K562 (cell line): ENCODE data around the gene SYT3. TPM values are rescaled to one million over a fixed set of nuclear protein-coding genes. Genes with fewer than 3 reads are reported as not detected.

ENCODE experiments used
- CXXC5 ChIP-seq: fragments of 250-450 bp; sonication (Bioruptor Pico); IDR thresholded peaks from 2 replicates; pipeline ENCODE4 v1.8.0; 2022; ENCODE audit warnings: inconsistent platforms, mild to moderate bottlenecking, moderate library complexity
- DNMT1 ChIP-seq: fragments of 450-650 bp; IDR thresholded peaks from 2 replicates; pipeline ENCODE4 v1.6.1; 2016; ENCODE audit warnings: antibody characterized with exemption, mild to moderate bottlenecking
- MTA2 ChIP-seq: fragments of 450-650 bp; IDR thresholded peaks from 2 replicates; pipeline ENCODE4 v1.6.1; 2016; ENCODE audit warnings: low read depth
- MYNN ChIP-seq, 2 experiments: sonication (generic); formaldehyde crosslinking in 1 of 2; IDR thresholded peaks; 2 replicates each; pipeline versions ENCODE4 v1.5.0 to v1.6.1; 2016 to 2020; ENCODE audit warnings: antibody characterized with exemption in 1 of 2, missing genetic modification reagents in 1 of 2
- REST ChIP-seq, 2 experiments: fragments of 450-650 bp; formaldehyde crosslinking in 1 of 2; IDR thresholded peaks; 2 replicates each; pipeline versions ENCODE4 v1.4.0 to v1.6.1; 2014 to 2020; ENCODE audit warnings: mild to moderate bottlenecking in 2 of 2, borderline replicate concordance in 1 of 2, low read depth in 1 of 2
- ZBTB7A ChIP-seq: IDR thresholded peaks from 2 replicates; pipeline ENCODE4 v1.6.1; 2011; ENCODE audit warnings: low read depth, mild to moderate bottlenecking, low read length, moderate library complexity, borderline replicate concordance; ENCODE audit not compliant: control insufficient read depth
- ZNF609 ChIP-seq: sonication (generic); formaldehyde crosslinking; IDR thresholded peaks from 2 replicates; pipeline ENCODE4 v1.8.1; 2023; ENCODE audit warnings: missing genetic modification reagents, mild to moderate bottlenecking, borderline replicate concordance
- ZNF639 ChIP-seq, 2 experiments: fragments of 200-800 bp in 1 of 2; sonication (Bioruptor generic) in 1 of 2; sonication (generic) in 1 of 2; formaldehyde crosslinking in 1 of 2; IDR thresholded peaks in 1 of 2; conservative IDR thresholded peaks in 1 of 2; 2 replicates each; pipeline versions ENCODE4 v1.5.0 to v1.6.1; 2016 to 2020; ENCODE audit warnings: missing compliant biosample characterization in 1 of 2, missing genetic modification characterization in 1 of 2, missing genetic modification reagents in 1 of 2
- polyA plus RNA-seq, 8 experiments: library from polyadenylated mRNA; depleted of rRNA in 4 of 8; stranded (reverse) in 5 of 8; unstranded in 3 of 8; fragments of >200 nt; fragmentation: Nextera tagmentation in 2 of 8; fragmentation: Illumina TruSeq in 1 of 8; extraction: Ambion mirVana in 2 of 8; extraction: Trizol in 1 of 8; gene quantifications; 2 replicates each; pipeline versions ENCODE4 v1.2.1 to v1.2.3, GENCODE V29; 2011 to 2014; ENCODE audit warnings: inconsistent platforms in 1 of 8, missing spikeins in 1 of 8
- total RNA-seq, 7 experiments: library from RNA; depleted of rRNA in 6 of 7; stranded (reverse); fragments of >200 nt in 6 of 7; fragmentation: Illumina TruSeq in 2 of 7; extraction: Trizol in 2 of 7; gene quantifications; 2 replicates each; pipeline versions ENCODE4 v1.2.1 to v1.2.3, GENCODE V29; 2011 to 2021; ENCODE audit warnings: low replicate concordance in 1 of 7

Gene SYT3
- total and polyA plus RNA-seq, 9 of the 15 experiments (the other 6 are each of a cell fraction or from before 2014, with no cell fraction given) = 0.36 to 2.0 (median 0.54) TPM; not detected in 2

- TF ChIP-seq REST (IDR thresholded peaks at IDR 0.05; ENCODE audit: borderline replicate concordance) = no peak
- no peak for TF ChIP-seq REST (CRISPR knock-in tag; IDR thresholded peaks at IDR 0.05; ENCODE audit: low read depth)
- TF ChIP-seq DNMT1 = no peak
- TF ChIP-seq ZBTB7A = peak; percentile 73
- TF ChIP-seq MTA2 = no peak; the same call in 1 of the 2 replicates
- TF ChIP-seq ZNF639 (CRISPR knock-in tag; conservative IDR thresholded peaks at IDR 0.05 in 1 of 2, IDR thresholded peaks at IDR 0.05 in 1 of 2) = peak in 1 of 2 experiments; percentile 49; a peak in 1 of 4 replicates
- TF ChIP-seq MYNN (IDR thresholded peaks at IDR 0.05) = no peak
- TF ChIP-seq MYNN (CRISPR knock-in tag; IDR thresholded peaks at IDR 0.05) = no peak
- no peak for TF ChIP-seq ZNF609
- peak; percentile 55 for TF ChIP-seq CXXC5 (CRISPR knock-in tag)
Measured at GRCh38 chr19:50639121-50640112, at the start of gene SYT3 (continued).
